G401.6 (cell line): ENCODE results near the gene NFIA.
A peak's percentile ranks its signal among the peaks of the same experiment; 100 is the strongest.
"Not testable (repeated sequence)": the region's sequence is repeated elsewhere in the genome, so short reads cannot be mapped to it uniquely, and the experiment has no call there.

Source experiments
- FAIRE-seq: peaks from 2 replicates; lab custom pipeline; 2012; peaks lifted over from hg19 to GRCh38; lab: Jason Lieb, UNC

The NFIA gene

GRCh38 chr1:61102621-61103020 is 20.3 kb downstream of the NFIA start:
- no peak for FAIRE-seq

GRCh38 chr1:61104220-61104671 is 21.9 kb downstream of the NFIA start:
- FAIRE-seq = no peak

- FAIRE-seq = peak; percentile 72
Observed at GRCh38 chr1:61107638-61108037, 25.3 kb downstream of the NFIA start.

GRCh38 chr1:61109158-61109557 is 26.8 kb downstream of the NFIA start:
- no peak for FAIRE-seq

GRCh38 chr1:61109910-61110309 is 27.5 kb downstream of the NFIA start:
- FAIRE-seq = no peak

GRCh38 chr1:61110554-61110953 is 28.2 kb downstream of the NFIA start:
- no peak for FAIRE-seq

- FAIRE-seq = no peak
Observed at GRCh38 chr1:61111084-61112004, 29.0 kb downstream of the NFIA start.

- FAIRE-seq = no peak
Observed at GRCh38 chr1:61114178-61114870, 32.0 kb downstream of the NFIA start.

GRCh38 chr1:61115436-61115835 is 33.1 kb downstream of the NFIA start:
- FAIRE-seq = no peak

GRCh38 chr1:61116421-61116820 is 34.1 kb downstream of the NFIA start:
- FAIRE-seq = no peak

GRCh38 chr1:61117283-61117682 is 34.9 kb downstream of the NFIA start:
- no peak for FAIRE-seq

- no peak for FAIRE-seq
Observed at GRCh38 chr1:61119085-61119484, 36.7 kb downstream of the NFIA start.

- no peak for FAIRE-seq
Observed at GRCh38 chr1:61120246-61120840, 38.0 kb downstream of the NFIA start.

GRCh38 chr1:61120998-61121397 is 38.6 kb downstream of the NFIA start:
- no peak for FAIRE-seq

- no peak for FAIRE-seq
Observed at GRCh38 chr1:61121631-61122030, 39.3 kb downstream of the NFIA start.

- no peak for FAIRE-seq
Observed at GRCh38 chr1:61122389-61122788, 40.0 kb downstream of the NFIA start.

- FAIRE-seq = no peak
Observed at GRCh38 chr1:61123326-61123725, 41.0 kb downstream of the NFIA start.

- no peak for FAIRE-seq
Observed at GRCh38 chr1:61124078-61124477, 41.7 kb downstream of the NFIA start.

GRCh38 chr1:61124696-61125095 is 42.3 kb downstream of the NFIA start:
- no peak for FAIRE-seq

- no peak for FAIRE-seq
Observed at GRCh38 chr1:61125263-61125662, 42.9 kb downstream of the NFIA start.

GRCh38 chr1:61125895-61126294 is 43.5 kb downstream of the NFIA start:
- no peak for FAIRE-seq

- not testable (repeated sequence) for FAIRE-seq
Observed at GRCh38 chr1:61126843-61127242, 44.5 kb downstream of the NFIA start.
